GM23248 (cell line): ENCODE results near the gene GALNT18. TPM values are rescaled to one million over a fixed set of nuclear protein-coding genes. Genes with fewer than 3 reads are reported as not detected.
A peak's percentile ranks its signal among the peaks of the same experiment; 100 is the strongest.

Experiments used
- DNase-seq: peaks from one replicate; pipeline ENCODE4 v3.0.0-alpha.2; 2015
- H2AFZ ChIP-seq: fragments of 200-600 bp; sonication (generic); 2 replicates; pipeline ENCODE4 v1.6.1; 2016; ENCODE audit warnings: antibody characterized with exemption
- H3F3A ChIP-seq: fragments of 200-600 bp; sonication (generic); 2 replicates; pipeline ENCODE4 v1.6.1; 2016; ENCODE audit warnings: mild to moderate bottlenecking, antibody characterized with exemption, mixed run types; ENCODE audit not compliant: insufficient read depth
- H3K27ac ChIP-seq: fragments of 200-600 bp; sonication (generic); 2 replicates; pipeline ENCODE4 v1.5.1; 2016; ENCODE audit warnings: mild to moderate bottlenecking
- H3K27me3 ChIP-seq: fragments of 200-600 bp; sonication (generic); replicated peaks from 2 replicates; pipeline ENCODE4 v1.6.1; 2016; ENCODE audit warnings: mild to moderate bottlenecking; ENCODE audit not compliant: insufficient read depth
- H3K36me3 ChIP-seq: fragments of 200-600 bp; sonication (generic); 2 replicates; pipeline ENCODE4 v1.6.1; 2016; ENCODE audit warnings: low read depth, mild to moderate bottlenecking
- H3K4me1 ChIP-seq: fragments of 200-600 bp; sonication (generic); 2 replicates; pipeline ENCODE4 v1.6.1; 2016; ENCODE audit warnings: mild to moderate bottlenecking; ENCODE audit not compliant: insufficient read depth
- H3K4me2 ChIP-seq: fragments of 200-600 bp; sonication (generic); one replicate; pipeline ENCODE4 v1.6.1; 2016; ENCODE audit warnings: mild to moderate bottlenecking; ENCODE audit not compliant: unreplicated experiment
- H3K4me3 ChIP-seq: fragments of 200-600 bp; sonication (generic); 2 replicates; pipeline ENCODE4 v1.5.1; 2016; ENCODE audit warnings: mild to moderate bottlenecking
- H3K79me2 ChIP-seq: fragments of 200-600 bp; sonication (generic); 2 replicates; pipeline ENCODE4 v1.6.1; 2016; ENCODE audit warnings: mild to moderate bottlenecking; ENCODE audit not compliant: insufficient read depth
- H3K9ac ChIP-seq: fragments of 200-600 bp; sonication (generic); 2 replicates; pipeline ENCODE4 v1.6.1; 2016; ENCODE audit warnings: mild to moderate bottlenecking
- H3K9me2 ChIP-seq: fragments of 200-600 bp; sonication (generic); 2 replicates; pipeline ENCODE4 v1.6.1; 2016; ENCODE audit warnings: mixed run types, mild to moderate bottlenecking, moderate library complexity; ENCODE audit not compliant: insufficient read depth
- H3K9me3 ChIP-seq: fragments of 200-600 bp; sonication (generic); one replicate; pipeline ENCODE4 v1.6.1; 2017; ENCODE audit warnings: low read depth
- H4K20me1 ChIP-seq: fragments of 200-600 bp; sonication (generic); 2 replicates; pipeline ENCODE4 v1.6.0; 2016; ENCODE audit not compliant: insufficient read depth
- EZH2 ChIP-seq: fragments of 200-600 bp; sonication (generic); IDR thresholded peaks from 2 replicates; pipeline ENCODE4 v1.6.1; 2018; ENCODE audit warnings: antibody characterized with exemption, mild to moderate bottlenecking; ENCODE audit not compliant: insufficient read depth, poor library complexity, severe bottlenecking
- EZH2phosphoT487 ChIP-seq: fragments of 200-600 bp; sonication (generic); IDR thresholded peaks from 2 replicates; pipeline ENCODE4 v1.6.1; 2018; ENCODE audit warnings: antibody characterized with exemption, moderate library complexity, mild to moderate bottlenecking, low read depth; ENCODE audit not compliant: insufficient read depth
- WGBS, 2 experiments: methylation state at CpG; one replicate each; pipeline ENCODE4 v1.1.6; 2015 to 2017; ENCODE audit warnings: low lambda C conversion rate in 2 of 2, low coverage in 1 of 2; ENCODE audit errors: missing lambda C conversion rate in 2 of 2; 5-methylcytosine and 5-hydroxymethylcytosine counted together
- in situ Hi-C: fragments of 300-500 bp; cut with MboI; formaldehyde crosslinking; loops from 2 replicates; pipeline ENCODE4 v1.15.0; 2020
- polyA plus RNA-seq: library from polyadenylated mRNA; unstranded; fragments of >200 nt; fragmentation: Nextera tagmentation; extraction: Ambion mirVana; gene quantifications from 2 replicates; pipeline ENCODE4 v1.2.1, GENCODE V29; 2016
- total RNA-seq: library from RNA; depleted of rRNA; stranded (reverse); fragments of >200 nt; shearing (Covaris generic); gene quantifications from 2 replicates; pipeline ENCODE4 v1.2.3, GENCODE V29; 2014

The GALNT18 gene
- total and polyA plus RNA-seq, 2 experiments from 2014 or later: 4.1 to 5.6 TPM

GRCh38 chr11:11505692-11506091 is 116.1 kb downstream of the GALNT18 start:
- Histone ChIP-seq H3K27ac (no peak overlapping the region), H3K4me1 (no peaks in the 10 kb centered on the region), H3K36me3 (no peaks in the 10 kb centered on the region), H3K9me2 (no peaks in the 10 kb centered on the region), H3K4me3 (no peak overlapping the region), H3F3A (no peaks in the 10 kb centered on the region), H3K9me3 (no peaks in the 10 kb centered on the region), H3K4me2 (no peak overlapping the region), H2AFZ (no peak overlapping the region), H3K27me3 (no peaks in the 10 kb centered on the region), H3K9ac (no peak overlapping the region), H3K79me2 (no peaks in the 10 kb centered on the region), H4K20me1 (no peaks in the 10 kb centered on the region)
- TF ChIP-seq EZH2: no peak
- no peak for TF ChIP-seq EZH2phosphoT487
- 76 to 84% methylated on average over 3 of the region's 3 CpGs for WGBS, 2 experiments
- DNase-seq: no peak
- in situ Hi-C loops: no loop called here

GRCh38 chr11:11505190-11505589 is 116.6 kb downstream of the GALNT18 start:
- in situ Hi-C loops: no loop called here

GRCh38 chr11:11504071-11504470 is 117.7 kb downstream of the GALNT18 start:
- TF ChIP-seq EZH2phosphoT487 (no peak), EZH2 (no peak)
- Histone ChIP-seq H3K4me2 (no peak overlapping the region), H3K9ac (no peak overlapping the region), H3K27me3 (no peaks in the 10 kb centered on the region), H3K36me3 (no peaks in the 10 kb centered on the region), H4K20me1 (no peaks in the 10 kb centered on the region), H3K4me1 (no peaks in the 10 kb centered on the region), H3K4me3 (no peak overlapping the region), H3K9me2 (no peaks in the 10 kb centered on the region), H2AFZ (no peak overlapping the region), H3F3A (no peaks in the 10 kb centered on the region), H3K27ac (no peak overlapping the region), H3K9me3 (no peaks in the 10 kb centered on the region), H3K79me2 (no peaks in the 10 kb centered on the region)
- no peak for DNase-seq
- in situ Hi-C loops: no loop called here

More at GRCh38 chr11:11505190-11505589, 116.6 kb downstream of the GALNT18 start:
- Histone ChIP-seq H3F3A (no peaks in the 10 kb centered on the region), H2AFZ (no peak overlapping the region), H3K4me3 (no peak overlapping the region), H3K79me2 (no peaks in the 10 kb centered on the region), H3K4me1 (no peaks in the 10 kb centered on the region), H3K9me2 (no peaks in the 10 kb centered on the region), H3K36me3 (no peaks in the 10 kb centered on the region), H4K20me1 (no peaks in the 10 kb centered on the region), H3K4me2 (no peak overlapping the region), H3K9me3 (no peaks in the 10 kb centered on the region), H3K27ac (no peak overlapping the region), H3K9ac (no peak overlapping the region), H3K27me3 (no peaks in the 10 kb centered on the region)
- peak; percentile 12 for DNase-seq
- TF ChIP-seq EZH2 (no peak), EZH2phosphoT487 (no peak)

- H3K36me3 ChIP-seq: no peaks in the 10 kb centered on the region
- no peak overlapping the region for H3K9ac ChIP-seq
- no peak overlapping the region for H3K4me3 ChIP-seq
- no peaks in the 10 kb centered on the region for H3F3A ChIP-seq
- H2AFZ ChIP-seq: no peak overlapping the region
- no peaks in the 10 kb centered on the region for H3K79me2 ChIP-seq
- no peak overlapping the region for H3K27ac ChIP-seq
- no peak overlapping the region for H3K4me2 ChIP-seq
- 78 to 79% methylated on average over 9 of the region's 9 CpGs for WGBS, 2 experiments
- no peaks in the 10 kb centered on the region for H3K9me3 ChIP-seq
- H3K9me2 ChIP-seq: no peaks in the 10 kb centered on the region
- H4K20me1 ChIP-seq: no peaks in the 10 kb centered on the region
- in situ Hi-C loops: no loop called here
- no peak for TF ChIP-seq EZH2
- TF ChIP-seq EZH2phosphoT487: no peak
- no peak for DNase-seq
- H3K27me3 ChIP-seq: no peaks in the 10 kb centered on the region
- H3K4me1 ChIP-seq: no peaks in the 10 kb centered on the region
These were observed 119.4 kb downstream of the GALNT18 start for GRCh38 chr11:11502263-11502861.

- Histone ChIP-seq H3K79me2 (no peaks in the 10 kb centered on the region), H3K9me2 (no peaks in the 10 kb centered on the region), H2AFZ (no peak overlapping the region), H3K9me3 (no peaks in the 10 kb centered on the region), H3F3A (no peaks in the 10 kb centered on the region), H3K27ac (no peak overlapping the region), H3K27me3 (no peaks in the 10 kb centered on the region), H3K36me3 (no peaks in the 10 kb centered on the region), H3K9ac (no peak overlapping the region), H3K4me2 (no peak overlapping the region), H4K20me1 (no peaks in the 10 kb centered on the region), H3K4me3 (no peak overlapping the region), H3K4me1 (no peaks in the 10 kb centered on the region)
- in situ Hi-C loops: no loop called here
- TF ChIP-seq EZH2 (no peak), EZH2phosphoT487 (no peak)
- 58 to 64% methylated on average over 9 of the region's 9 CpGs for WGBS, 2 experiments
- DNase-seq: no peak
These were observed 120.1 kb downstream of the GALNT18 start for GRCh38 chr11:11501546-11502262.
